OCI-LY3 (cell line): ENCODE measurements around the gene CC2D1A.

Experiments
- CTCF ChIP-seq: fragments of 200-600, 300-600 bp; sonication (generic); IDR thresholded peaks from 2 replicates; pipeline ENCODE4 v1.5.1; 2014; ENCODE audit warnings: antibody characterized with exemption, low read length, low read depth
- EZH2phosphoT487 ChIP-seq: fragments of 200-600 bp; shearing (Covaris generic); IDR thresholded peaks from 2 replicates; pipeline ENCODE4 v1.6.1; 2018; ENCODE audit warnings: antibody characterized with exemption, mixed run types, low read depth

- no peak for TF ChIP-seq CTCF
- no peak for TF ChIP-seq EZH2phosphoT487
Observed at GRCh38 chr19:13975870-13976269, 69.9 kb downstream of the CC2D1A start.
